ENCODE measurements around the gene PPP1R7. TPM values are rescaled to one million over a fixed set of nuclear protein-coding genes. Genes with fewer than 3 reads are reported as not detected.

PPP1R7 gene
- total RNA-seq, 2 donors from 2014 or later, result 57.5 to 61.4 TPM

DNA sequence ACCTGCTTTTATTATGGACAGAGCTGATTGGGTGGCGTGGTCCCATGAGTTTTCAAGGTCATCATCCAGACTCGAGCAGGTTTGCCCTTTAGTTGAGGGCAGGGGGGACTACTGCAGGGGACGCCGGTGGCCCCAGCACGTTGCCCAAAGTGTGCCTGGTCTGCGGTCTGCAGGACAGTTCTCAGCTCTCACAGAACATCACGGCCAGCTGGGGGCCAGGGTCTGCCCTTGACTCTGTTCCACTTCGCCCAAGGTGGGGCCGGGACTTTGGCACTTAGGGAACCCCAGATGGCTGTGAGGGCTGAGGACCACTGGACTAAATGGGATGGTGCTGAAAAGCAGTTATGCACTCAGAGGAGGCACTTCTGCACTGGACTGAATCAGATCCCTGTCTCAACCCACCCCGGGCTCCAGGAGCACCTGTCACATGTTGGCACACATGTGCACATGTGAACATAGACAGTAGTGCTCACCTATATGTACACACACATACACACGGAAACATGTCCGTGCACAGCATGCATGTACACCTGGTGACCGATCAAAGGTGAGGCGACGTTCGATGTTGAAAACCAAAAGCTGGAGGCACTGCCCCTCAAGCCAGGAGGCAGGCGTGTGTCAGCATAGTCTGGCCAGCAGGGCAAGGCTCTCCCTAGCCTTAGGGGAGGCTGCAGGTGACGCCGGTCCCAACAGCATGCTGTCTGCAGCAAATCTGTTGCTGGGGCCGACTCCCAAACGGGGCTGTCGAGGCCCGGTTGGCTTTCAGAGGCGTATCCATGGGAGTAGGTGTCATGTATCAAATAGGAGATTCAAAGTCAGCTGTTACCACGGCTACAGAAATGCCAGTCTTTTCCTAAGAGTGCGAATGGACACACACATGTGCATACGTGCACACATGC, 48.4 kb downstream of the PPP1R7 start:
- Histone ChIP-seq H3K4me3 (no peak overlapping the region), H3K27me3 (no peaks in the 10 kb centered on the region), H3K27ac (no peak overlapping the region), H3K4me1 (no peaks in the 10 kb centered on the region), H3K36me3 (no peaks in the 10 kb centered on the region), H3K9me3 (no peaks in the 10 kb centered on the region)
- TF ChIP-seq, protein P1, sequence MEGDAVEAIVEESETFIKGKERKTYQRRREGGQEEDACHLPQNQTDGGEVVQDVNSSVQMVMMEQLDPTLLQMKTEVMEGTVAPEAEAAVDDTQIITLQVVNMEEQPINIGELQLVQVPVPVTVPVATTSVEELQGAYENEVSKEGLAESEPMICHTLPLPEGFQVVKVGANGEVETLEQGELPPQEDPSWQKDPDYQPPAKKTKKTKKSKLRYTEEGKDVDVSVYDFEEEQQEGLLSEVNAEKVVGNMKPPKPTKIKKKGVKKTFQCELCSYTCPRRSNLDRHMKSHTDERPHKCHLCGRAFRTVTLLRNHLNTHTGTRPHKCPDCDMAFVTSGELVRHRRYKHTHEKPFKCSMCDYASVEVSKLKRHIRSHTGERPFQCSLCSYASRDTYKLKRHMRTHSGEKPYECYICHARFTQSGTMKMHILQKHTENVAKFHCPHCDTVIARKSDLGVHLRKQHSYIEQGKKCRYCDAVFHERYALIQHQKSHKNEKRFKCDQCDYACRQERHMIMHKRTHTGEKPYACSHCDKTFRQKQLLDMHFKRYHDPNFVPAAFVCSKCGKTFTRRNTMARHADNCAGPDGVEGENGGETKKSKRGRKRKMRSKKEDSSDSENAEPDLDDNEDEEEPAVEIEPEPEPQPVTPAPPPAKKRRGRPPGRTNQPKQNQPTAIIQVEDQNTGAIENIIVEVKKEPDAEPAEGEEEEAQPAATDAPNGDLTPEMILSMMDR (IDR thresholded peaks at IDR 0.05), result no peak
- no peak for DNase-seq (ENCODE audit: low spot score)

DNA sequence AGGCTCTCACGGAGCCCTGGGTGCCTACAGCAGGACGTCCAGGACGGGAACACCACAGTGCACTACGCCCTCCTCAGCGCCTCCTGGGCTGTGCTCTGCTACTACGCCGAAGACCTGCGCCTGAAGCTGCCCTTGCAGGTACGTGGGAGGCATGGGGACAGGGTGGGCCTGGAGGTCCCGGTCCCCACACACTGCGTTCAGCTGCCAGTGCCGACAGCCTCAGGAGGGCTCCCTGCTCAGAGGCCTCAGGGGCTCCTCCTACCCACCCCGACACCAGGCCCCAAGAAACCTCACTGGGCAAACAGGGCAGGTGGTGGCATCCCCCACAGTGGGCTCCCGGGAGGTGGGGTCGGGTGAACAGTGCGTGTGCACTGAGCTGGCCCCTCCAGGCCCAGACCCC, 49.0 kb downstream of the PPP1R7 start:
- no peaks in the 10 kb centered on the region for H3K4me1 ChIP-seq
- DNase-seq (ENCODE audit: low spot score), result no peak
- no peaks in the 10 kb centered on the region for H3K36me3 ChIP-seq
- no peaks in the 10 kb centered on the region for H3K27me3 ChIP-seq
- TF ChIP-seq, protein P1 (IDR thresholded peaks at IDR 0.05), result no peak
- no peaks in the 10 kb centered on the region for H3K9me3 ChIP-seq
- H3K4me3 ChIP-seq, result no peak overlapping the region
- no peak overlapping the region for H3K27ac ChIP-seq

DNA sequence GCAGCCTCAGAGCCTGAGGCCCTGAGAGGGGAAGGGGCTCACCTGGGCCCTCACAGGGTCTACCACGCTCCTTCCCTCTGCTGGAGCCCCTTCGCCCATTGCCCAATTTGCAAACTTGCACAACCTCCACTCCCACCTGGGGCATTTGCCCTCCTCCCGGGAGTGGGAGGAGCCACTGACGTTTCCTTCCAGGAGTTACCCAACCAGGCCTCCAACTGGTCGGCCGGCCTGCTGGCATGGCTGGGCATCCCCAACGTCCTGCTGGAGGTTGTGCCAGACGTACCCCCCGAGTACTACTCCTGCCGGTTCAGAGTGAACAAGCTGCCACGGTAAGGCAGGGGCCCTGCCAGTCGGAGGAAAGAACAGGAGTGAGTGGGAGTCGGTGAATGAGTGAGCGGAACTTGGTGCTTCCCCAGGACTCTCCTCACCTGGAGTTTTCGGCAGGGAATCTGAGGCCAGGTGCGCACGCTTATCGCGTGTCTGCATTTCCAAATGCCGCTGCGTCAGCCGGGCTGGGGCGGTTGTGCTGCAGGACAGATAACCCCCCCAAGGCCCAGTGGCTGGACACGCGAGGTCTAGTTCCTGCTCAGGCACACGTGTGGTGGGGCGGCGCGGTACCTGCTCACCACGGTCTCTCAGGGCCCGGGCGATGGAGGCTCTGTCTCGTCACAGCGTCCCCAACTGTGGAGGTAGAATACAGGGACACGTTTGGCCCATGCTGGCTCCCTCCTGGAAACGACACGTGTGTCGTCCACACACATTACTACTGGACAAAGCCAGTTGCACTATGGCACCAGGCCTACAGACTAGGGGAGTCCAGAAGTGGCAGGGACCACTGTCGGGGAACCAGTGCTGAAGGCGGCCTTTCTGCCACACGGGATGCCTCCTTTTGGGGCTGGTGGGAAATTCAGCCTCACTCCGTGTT, 49.9 kb downstream of the PPP1R7 start:
- H3K9me3 ChIP-seq, result no peaks in the 10 kb centered on the region
- H3K27me3 ChIP-seq, result no peaks in the 10 kb centered on the region
- TF ChIP-seq, protein P1 (IDR thresholded peaks at IDR 0.05), result no peak
- H3K4me1 ChIP-seq, result no peaks in the 10 kb centered on the region
- no peak overlapping the region for H3K27ac ChIP-seq
- no peak overlapping the region for H3K4me3 ChIP-seq
- H3K36me3 ChIP-seq, result no peaks in the 10 kb centered on the region
- no peak for DNase-seq (ENCODE audit: low spot score)

DNA sequence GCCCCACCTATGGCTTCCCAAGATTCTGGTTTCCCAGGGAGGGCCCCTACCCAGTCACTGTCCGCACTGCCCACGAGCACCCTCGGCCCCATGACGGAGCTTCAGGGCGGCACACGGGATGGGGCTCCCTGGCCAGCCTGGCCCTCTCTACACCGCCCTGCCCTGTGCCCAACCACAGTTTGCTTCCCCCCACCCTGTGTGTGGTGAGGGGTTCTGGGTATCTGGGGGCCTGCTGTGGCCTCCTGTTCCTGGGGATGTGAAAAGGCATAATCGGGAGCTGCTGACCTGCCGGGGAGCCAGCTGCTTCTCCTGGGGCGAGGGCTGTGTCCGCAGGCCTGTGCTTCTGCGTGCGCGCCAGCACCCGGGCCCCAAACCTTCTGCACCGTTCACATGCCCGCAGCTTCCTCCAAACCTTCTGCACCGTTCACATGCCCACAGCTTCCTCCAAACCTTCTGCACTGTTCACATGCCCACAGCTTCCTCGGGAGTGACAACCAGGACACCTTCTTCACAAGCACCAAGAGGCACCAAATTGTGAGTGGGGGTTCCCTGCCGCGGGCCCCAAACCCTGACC, 50.6 kb downstream of the PPP1R7 start:
- Histone ChIP-seq H3K27ac (no peak overlapping the region), H3K4me3 (no peak overlapping the region), H3K4me1 (no peaks in the 10 kb centered on the region), H3K36me3 (no peaks in the 10 kb centered on the region), H3K27me3 (no peaks in the 10 kb centered on the region), H3K9me3 (no peaks in the 10 kb centered on the region)
- DNase-seq (ENCODE audit: low spot score), result no peak
- TF ChIP-seq, protein P1 (IDR thresholded peaks at IDR 0.05), result no peak

DNA sequence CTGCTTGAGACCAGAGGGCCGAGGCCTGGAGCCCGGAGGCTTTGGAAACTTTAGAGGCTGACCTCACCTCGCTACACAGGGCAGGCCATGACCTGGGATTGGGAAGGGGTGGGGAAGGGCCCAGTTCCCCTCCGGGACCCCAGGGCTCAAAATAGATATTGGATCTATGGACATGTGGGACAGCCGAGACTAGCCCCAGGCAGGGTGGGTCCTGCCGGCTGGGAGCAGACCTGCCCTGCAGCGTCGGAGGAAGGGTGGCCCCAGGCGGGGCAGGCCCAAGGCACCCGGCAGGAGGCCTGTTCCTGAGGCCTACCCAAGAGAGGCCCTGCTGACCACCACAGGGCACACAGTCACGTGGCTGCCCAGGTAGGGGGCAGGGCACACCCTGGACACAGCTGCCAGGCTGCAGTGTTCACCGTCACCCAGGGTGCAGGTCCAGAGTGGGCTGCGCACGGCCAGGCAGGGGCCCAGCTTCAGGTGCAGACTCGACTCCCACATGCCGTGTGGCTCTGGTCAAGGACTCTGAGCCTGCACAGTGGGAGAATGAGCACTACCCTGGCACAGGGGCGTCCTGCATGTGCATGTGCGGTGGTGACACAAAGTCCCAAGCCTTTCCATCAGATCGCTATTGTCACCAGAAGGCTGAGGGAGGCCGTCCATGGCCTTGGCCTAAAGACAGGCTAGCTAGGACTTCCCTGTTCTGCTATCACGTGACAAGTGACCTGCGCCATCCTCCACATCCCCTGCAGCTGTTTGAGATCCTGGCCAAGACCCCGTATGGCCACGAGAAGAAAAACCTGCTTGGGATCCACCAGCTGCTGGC, 51.4 kb downstream of the PPP1R7 start:
- H3K4me1 ChIP-seq, result no peaks in the 10 kb centered on the region
- TF ChIP-seq, protein P1 (IDR thresholded peaks at IDR 0.05), result no peak
- H3K4me3 ChIP-seq, result no peak overlapping the region
- H3K27ac ChIP-seq, result no peak overlapping the region
- H3K36me3 ChIP-seq, result no peaks in the 10 kb centered on the region
- no peaks in the 10 kb centered on the region for H3K9me3 ChIP-seq
- DNase-seq (ENCODE audit: low spot score), result no peak
- no peaks in the 10 kb centered on the region for H3K27me3 ChIP-seq

Measured in right atrium auricular region (tissue), 2 donors.